Endothelial cell of umbilical vein (primary cell): ENCODE results near the gene CHAF1A. TPM values are rescaled to one million over a fixed set of nuclear protein-coding genes. Genes with fewer than 3 reads are reported as not detected.

ENCODE experiments used
- BruUV-seq: library from RNA; stranded (reverse); fragments of 400-500 nt; replicated peaks from 2 replicates; lab custom pipeline; 2021; lab: Mats Ljungman, UMichigan
- CTCF ChIA-PET: fragments of 300-600, 350-600 bp; sonication (Branson Sonifier 250); formaldehyde crosslinking; loops from one replicate; lab custom pipeline; 2021; ENCODE audit warnings: antibody characterized with exemption, inconsistent platforms; lab: Charles Lee
- POLR2A ChIA-PET: fragments of 300-600, 350-600 bp; sonication (Branson Sonifier 250); formaldehyde crosslinking; loops from one replicate; lab custom pipeline; 2021; ENCODE audit warnings: antibody characterized with exemption, inconsistent platforms; lab: Charles Lee
- DNase-seq: peaks from one replicate; pipeline ENCODE4 v3.0.0-alpha.2; 2011; ENCODE audit warnings: low read depth, low spot score
- FAIRE-seq: peaks from 2 replicates; lab custom pipeline; 2011; peaks lifted over from hg19 to GRCh38; lab: Jason Lieb, UNC
- H2AFZ ChIP-seq: 2 replicates; pipeline ENCODE4 v1.6.0; 2012; ENCODE audit warnings: low read depth, low read length, control low read depth, inconsistent platforms
- H3K27ac ChIP-seq: 2 replicates; pipeline ENCODE4 v1.5.1; 2011; ENCODE audit warnings: low read depth, mild to moderate bottlenecking, control low read depth, low read length, moderate library complexity; ENCODE audit not compliant: insufficient read depth
- H3K27me3 ChIP-seq, 2 experiments: 2 replicates each; pipeline versions ENCODE4 v1.6.0 to v1.6.1; 2011; ENCODE audit warnings: low read length in 2 of 2, mixed read lengths in 1 of 2; ENCODE audit not compliant: control insufficient read depth in 2 of 2, insufficient read depth in 2 of 2
- H3K36me3 ChIP-seq, 2 experiments: 2 replicates in 1 of 2; 3 replicates in 1 of 2; pipeline ENCODE4 v1.5.1; 2011; ENCODE audit warnings: low read length in 2 of 2, mild to moderate bottlenecking in 1 of 2, moderate library complexity in 1 of 2; ENCODE audit not compliant: control insufficient read depth in 2 of 2, insufficient read depth in 2 of 2; ENCODE audit errors: extremely low read depth in 1 of 2
- H3K4me1 ChIP-seq: 3 replicates; pipeline ENCODE4 v1.5.1; 2011; ENCODE audit warnings: mild to moderate bottlenecking, low read length; ENCODE audit not compliant: control insufficient read depth, insufficient read depth; ENCODE audit errors: extremely low read depth
- H3K4me2 ChIP-seq: 2 replicates; pipeline ENCODE4 v1.6.1; 2011; ENCODE audit warnings: low read length, control low read depth, mixed read lengths; ENCODE audit not compliant: insufficient read depth
- H3K4me3 ChIP-seq, 3 experiments: fragments of 200-600 bp in 1 of 3; sonication (generic), shearing (Covaris generic) in 1 of 3; replicated peaks in 1 of 3; 2 replicates each; pipeline ENCODE4 v1.5.1; 2011 to 2016; ENCODE audit warnings: control low read depth in 3 of 3, low read length in 3 of 3, mild to moderate bottlenecking in 2 of 3, inconsistent platforms in 1 of 3, low read depth in 1 of 3, moderate library complexity in 1 of 3; ENCODE audit not compliant: insufficient read depth in 1 of 3
- H3K79me2 ChIP-seq: 2 replicates; pipeline ENCODE4 v1.6.0; 2012; ENCODE audit warnings: low read length, inconsistent platforms; ENCODE audit not compliant: control insufficient read depth, insufficient read depth
- H3K9ac ChIP-seq: replicated peaks from 2 replicates; pipeline ENCODE3; 2011; ENCODE audit warnings: low read length, control low read depth; ENCODE audit not compliant: insufficient read depth; ENCODE audit errors: extremely low read depth
- H3K9me1 ChIP-seq: replicated peaks from 3 replicates; pipeline ENCODE4 v1.6.0; 2011; ENCODE audit warnings: mild to moderate bottlenecking, low read length; ENCODE audit not compliant: control insufficient read depth, insufficient read depth; ENCODE audit errors: extremely low read depth
- H3K9me3 ChIP-seq: replicated peaks from 2 replicates; pipeline ENCODE4 v1.5.1; 2012; ENCODE audit warnings: low read length, inconsistent platforms; ENCODE audit not compliant: control insufficient read depth, insufficient read depth
- H4K20me1 ChIP-seq: replicated peaks from 2 replicates; pipeline ENCODE3; 2011; ENCODE audit warnings: mild to moderate bottlenecking, low read length; ENCODE audit not compliant: control insufficient read depth, insufficient read depth; ENCODE audit errors: extremely low read depth
- EZH2 ChIP-seq: IDR thresholded peaks from 2 replicates; pipeline ENCODE4 v1.6.1; 2012; ENCODE audit warnings: borderline replicate concordance, low read depth, mild to moderate bottlenecking, moderate library complexity, low read length, inconsistent platforms; ENCODE audit not compliant: severe bottlenecking
- FOS ChIP-seq: IDR thresholded peaks from 2 replicates; pipeline ENCODE4 v1.6.1; 2011; ENCODE audit warnings: mild to moderate bottlenecking, low read length, moderate library complexity, borderline replicate concordance; ENCODE audit not compliant: insufficient read depth
- GATA2 ChIP-seq: IDR thresholded peaks from 2 replicates; pipeline ENCODE4 v1.7.0; 2011; ENCODE audit warnings: low read depth, mild to moderate bottlenecking, moderate library complexity, mixed read lengths, low read length; ENCODE audit not compliant: insufficient read length, insufficient read depth
- JUN ChIP-seq: IDR thresholded peaks from 2 replicates; pipeline ENCODE4 v1.6.1; 2011; ENCODE audit warnings: borderline replicate concordance, low read depth; ENCODE audit not compliant: insufficient read length, insufficient read depth
- MYC ChIP-seq: IDR thresholded peaks from one replicate; pipeline ENCODE4 v1.6.1; 2011; ENCODE audit warnings: mild to moderate bottlenecking, low read depth, low read length
- POLR2A ChIP-seq: IDR thresholded peaks from 2 replicates; pipeline ENCODE4 v1.6.1; 2012; ENCODE audit warnings: low read depth, mild to moderate bottlenecking, control low read depth, low read length
- POLR2AphosphoS5 ChIP-seq: IDR thresholded peaks from 2 replicates; pipeline ENCODE4 v1.6.1; 2012; ENCODE audit warnings: low read depth, mild to moderate bottlenecking, control low read depth, low read length, moderate library complexity; ENCODE audit not compliant: insufficient read depth
- dilution Hi-C: fragments of 300-500 bp; cut with MboI; formaldehyde crosslinking; loops from one replicate; pipeline ENCODE4 v1.15.0; 2019; ENCODE audit warnings: low sequenced_read_pairs; ENCODE audit not compliant: extremely low pct_ligation_motif_present
- intact Hi-C: fragments of 100-400 bp; cut with micrococcal nuclease; formaldehyde crosslinking; loops from one replicate; pipeline ENCODE4 v1.10.0; 2022
- polyA plus RNA-seq, 4 experiments: library from polyadenylated mRNA; depleted of rRNA in 3 of 4; stranded (reverse) in 3 of 4; unstranded in 1 of 4; fragments of >200 nt; gene quantifications; 2 replicates each; pipeline versions ENCODE4 v1.2.1 to v1.2.3, GENCODE V29; 2011 to 2012; ENCODE audit warnings: missing spikeins in 1 of 4
- total RNA-seq: library from RNA; stranded (reverse); gene quantifications from 2 replicates; pipeline ENCODE4 v1.2.3, GENCODE V29; 2021
- TF ChIP-seq, protein P1 (sequence below), 2 donors: IDR thresholded peaks; 1 replicate in 1 of 2; 2 replicates in 1 of 2; pipeline ENCODE4 v1.5.1; 2011; ENCODE audit warnings: low read length in 2 of 2, mild to moderate bottlenecking in 2 of 2, moderate library complexity in 2 of 2, control low read depth in 1 of 2, inconsistent platforms in 1 of 2, low read depth in 1 of 2; ENCODE audit not compliant: insufficient read depth in 1 of 2; ENCODE audit errors: extremely low read depth in 1 of 2
- TF ChIP-seq, protein P2 (sequence below): IDR thresholded peaks from 2 replicates; pipeline ENCODE4 v1.6.1; 2011; ENCODE audit not compliant: insufficient read depth, insufficient read length

CHAF1A gene
- total and polyA plus RNA-seq, 2 donors (not counting 3 experiments of a cell fraction or from before 2014, with no cell fraction given) = 19.5 to 44.5 TPM

DNA sequence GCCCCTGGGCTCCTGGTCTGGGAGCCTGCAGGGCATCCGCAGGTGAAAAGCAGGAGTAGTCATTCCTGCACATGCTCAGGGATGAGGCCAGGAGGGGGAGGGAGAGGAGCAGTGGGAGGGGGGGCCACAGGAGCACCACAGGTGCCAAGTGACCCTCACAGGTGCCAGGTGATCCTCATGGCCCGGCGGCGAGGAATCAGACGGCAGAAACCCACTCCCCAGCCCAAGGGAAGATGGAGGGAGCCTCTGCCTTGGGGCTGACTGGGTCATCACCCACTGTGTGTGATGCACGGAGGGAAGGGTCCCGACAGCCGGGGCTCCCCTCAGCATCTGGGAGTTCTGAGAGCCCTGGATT lies 29.4 kb upstream of the CHAF1A start:
- H3K27me3 ChIP-seq = no peaks in the 10 kb centered on the region
- no peak for TF ChIP-seq JUN
- no peak for TF ChIP-seq GATA2
- no peak for TF ChIP-seq FOS
- TF ChIP-seq POLR2AphosphoS5 = no peak
- TF ChIP-seq EZH2 = no peak
- TF ChIP-seq, protein P1, sequence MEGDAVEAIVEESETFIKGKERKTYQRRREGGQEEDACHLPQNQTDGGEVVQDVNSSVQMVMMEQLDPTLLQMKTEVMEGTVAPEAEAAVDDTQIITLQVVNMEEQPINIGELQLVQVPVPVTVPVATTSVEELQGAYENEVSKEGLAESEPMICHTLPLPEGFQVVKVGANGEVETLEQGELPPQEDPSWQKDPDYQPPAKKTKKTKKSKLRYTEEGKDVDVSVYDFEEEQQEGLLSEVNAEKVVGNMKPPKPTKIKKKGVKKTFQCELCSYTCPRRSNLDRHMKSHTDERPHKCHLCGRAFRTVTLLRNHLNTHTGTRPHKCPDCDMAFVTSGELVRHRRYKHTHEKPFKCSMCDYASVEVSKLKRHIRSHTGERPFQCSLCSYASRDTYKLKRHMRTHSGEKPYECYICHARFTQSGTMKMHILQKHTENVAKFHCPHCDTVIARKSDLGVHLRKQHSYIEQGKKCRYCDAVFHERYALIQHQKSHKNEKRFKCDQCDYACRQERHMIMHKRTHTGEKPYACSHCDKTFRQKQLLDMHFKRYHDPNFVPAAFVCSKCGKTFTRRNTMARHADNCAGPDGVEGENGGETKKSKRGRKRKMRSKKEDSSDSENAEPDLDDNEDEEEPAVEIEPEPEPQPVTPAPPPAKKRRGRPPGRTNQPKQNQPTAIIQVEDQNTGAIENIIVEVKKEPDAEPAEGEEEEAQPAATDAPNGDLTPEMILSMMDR (IDR thresholded peaks at IDR 0.05; ENCODE audit: extremely low read depth in 1 of 2, insufficient read depth in 1 of 2, low read depth in 1 of 2, low read length in 2 of 2) = no peak
- TF ChIP-seq, protein P2, sequence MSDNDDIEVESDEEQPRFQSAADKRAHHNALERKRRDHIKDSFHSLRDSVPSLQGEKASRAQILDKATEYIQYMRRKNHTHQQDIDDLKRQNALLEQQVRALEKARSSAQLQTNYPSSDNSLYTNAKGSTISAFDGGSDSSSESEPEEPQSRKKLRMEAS = no peak
- no peak for TF ChIP-seq POLR2A
- no peak for TF ChIP-seq MYC
- H3K4me1 ChIP-seq = peaks cover 59% of the 10 kb centered on the region
- H3K9ac ChIP-seq = no peak overlapping the region
- FAIRE-seq (no peak), DNase-seq (no peak)
- H3K36me3 ChIP-seq = peaks cover 0 to 8% of the 10 kb centered on the region in 2 experiments
- intact Hi-C loops = no loop called here
- H3K4me3 ChIP-seq = no peak overlapping the region
- no peak overlapping the region for H3K4me2 ChIP-seq
- dilution Hi-C loops = no loop called here
- peaks cover 96% of the 10 kb centered on the region for H3K79me2 ChIP-seq
- no peaks in the 10 kb centered on the region for H3K9me3 ChIP-seq
- ChIA-PET CTCF (interaction anchor here (1.0 to 2.4 kb wide), 2 partner anchors 26 to 27 kb away, joined by 4 to 8 read pairs; partner anchors contain the start of gene SH3GL1), POLR2A (no interaction called here)
- no peak overlapping the region for H2AFZ ChIP-seq
- no peaks in the 10 kb centered on the region for H4K20me1 ChIP-seq
- H3K27ac ChIP-seq = no peak overlapping the region
- no TSS peak for BruUV-seq
- H3K9me1 ChIP-seq = no peaks in the 10 kb centered on the region
